HG03103 (cell line): ENCODE measurements around the gene SLC2A2.

Experiments used
- ATAC-seq: cut with Tn5 transposase; IDR thresholded peaks from one replicate; pipeline ENCODE4 v1.9.1; 2021; ENCODE audit warnings: low read depth; ENCODE audit not compliant: unreplicated experiment

Gene SLC2A2

DNA sequence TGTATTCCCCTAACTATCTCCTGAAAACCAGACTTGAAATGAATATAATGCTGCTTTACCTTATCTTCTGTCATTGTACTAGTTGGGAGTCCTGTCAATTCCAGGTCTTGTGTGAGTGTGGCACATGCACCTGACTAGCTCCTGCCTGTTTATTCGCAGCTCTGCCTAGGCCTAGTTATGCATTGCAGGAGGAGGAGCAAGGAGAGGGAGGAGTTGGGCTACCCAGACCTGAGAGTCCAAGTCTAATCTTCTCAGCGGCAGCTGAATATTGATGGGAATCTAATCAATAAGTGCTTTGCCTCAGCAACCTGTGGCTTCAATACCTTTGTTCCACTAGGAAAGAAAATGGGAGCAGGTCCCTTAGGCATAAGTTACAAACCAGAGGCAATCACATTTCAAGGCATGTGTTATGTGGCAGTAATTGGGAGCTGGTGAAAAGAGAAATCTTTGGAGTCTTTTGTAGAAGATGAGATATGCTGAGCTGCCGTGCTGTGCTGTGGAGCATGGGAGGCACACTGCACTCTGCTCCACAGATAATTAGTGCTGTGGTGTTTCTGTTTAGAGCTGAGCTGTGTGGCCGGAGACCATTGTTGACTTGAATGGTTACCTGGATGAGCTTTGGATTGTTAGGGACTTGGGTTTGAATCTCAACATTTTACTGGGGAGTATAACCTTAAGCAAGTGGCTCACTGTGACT, at the start of gene SLC2A2:
Gene SLC2A2, minus strand, starts transcription at position 124 of the 697 bp plus-strand sequence. Its CDS starts 50 bp downstream, at position 74.
- no peak for ATAC-seq

- ATAC-seq = no peak
Observed at GRCh38 chr3:171072432-171072831, 45.9 kb upstream of the SLC2A2 start.

- ATAC-seq = no peak
Observed at GRCh38 chr3:171068658-171069057, 42.1 kb upstream of the SLC2A2 start.

GRCh38 chr3:171066206-171066605, 39.7 kb upstream of the SLC2A2 start:
- no peak for ATAC-seq

DNA sequence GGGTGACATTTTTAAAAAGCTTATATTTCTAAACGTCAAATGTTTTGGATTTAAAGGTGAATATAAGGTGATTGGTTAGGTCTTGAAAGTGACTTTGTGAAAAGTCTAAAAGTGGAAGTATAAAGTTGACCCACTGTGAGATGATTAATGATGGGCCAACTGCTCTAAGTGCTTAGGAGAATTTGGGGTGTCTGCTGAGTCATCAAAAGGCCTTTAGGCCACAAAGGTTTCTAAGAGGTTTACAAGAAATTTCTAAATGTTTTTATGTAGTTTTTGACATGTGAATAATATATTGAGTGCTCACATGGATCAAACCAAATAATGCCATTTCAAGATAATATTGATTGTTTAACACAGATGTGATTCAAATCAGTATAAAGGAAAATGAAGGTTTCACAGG, 39.2 kb upstream of the SLC2A2 start:
- no peak for ATAC-seq

DNA sequence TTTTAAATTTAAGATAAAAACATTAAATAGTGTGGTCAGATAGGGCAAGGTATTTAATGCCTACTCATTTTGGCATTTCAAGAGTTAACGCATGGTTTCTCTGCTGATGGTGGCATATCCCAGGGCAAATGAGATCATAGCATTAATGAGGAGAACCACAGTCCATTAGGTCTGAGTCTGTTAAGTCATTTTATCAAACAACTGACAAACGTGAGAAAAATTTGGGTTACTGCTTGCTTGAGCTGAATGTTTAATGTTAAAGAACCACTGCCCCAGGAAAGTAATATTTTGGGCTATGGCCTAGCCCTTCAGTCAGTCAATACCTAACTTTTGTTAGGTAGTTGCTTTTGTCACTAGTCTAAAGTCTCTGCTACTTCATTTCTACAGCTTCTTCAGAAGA, 37.9 kb upstream of the SLC2A2 start:
- ATAC-seq = no peak

GRCh38 chr3:171061749-171062148, 35.2 kb upstream of the SLC2A2 start:
- ATAC-seq = no peak

DNA sequence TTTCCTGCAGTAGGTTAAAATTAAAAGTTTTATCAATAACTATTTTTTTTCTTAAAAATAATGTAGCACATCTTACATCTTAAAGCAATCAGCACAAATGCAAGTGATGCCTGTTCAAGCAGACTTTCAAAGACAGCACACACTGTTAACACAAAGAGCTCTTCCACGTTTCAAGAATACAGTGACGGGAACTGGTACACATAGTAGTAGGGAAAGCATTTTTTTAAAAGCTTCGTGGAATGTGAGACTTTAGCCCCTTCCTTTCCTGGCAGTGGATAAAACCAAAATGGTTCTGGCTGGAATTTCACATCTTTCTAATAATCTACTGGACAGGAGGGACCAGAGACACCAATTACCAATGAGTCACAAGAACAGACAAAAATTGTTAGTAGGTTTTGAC, 33.5 kb upstream of the SLC2A2 start:
- ATAC-seq = no peak

DNA sequence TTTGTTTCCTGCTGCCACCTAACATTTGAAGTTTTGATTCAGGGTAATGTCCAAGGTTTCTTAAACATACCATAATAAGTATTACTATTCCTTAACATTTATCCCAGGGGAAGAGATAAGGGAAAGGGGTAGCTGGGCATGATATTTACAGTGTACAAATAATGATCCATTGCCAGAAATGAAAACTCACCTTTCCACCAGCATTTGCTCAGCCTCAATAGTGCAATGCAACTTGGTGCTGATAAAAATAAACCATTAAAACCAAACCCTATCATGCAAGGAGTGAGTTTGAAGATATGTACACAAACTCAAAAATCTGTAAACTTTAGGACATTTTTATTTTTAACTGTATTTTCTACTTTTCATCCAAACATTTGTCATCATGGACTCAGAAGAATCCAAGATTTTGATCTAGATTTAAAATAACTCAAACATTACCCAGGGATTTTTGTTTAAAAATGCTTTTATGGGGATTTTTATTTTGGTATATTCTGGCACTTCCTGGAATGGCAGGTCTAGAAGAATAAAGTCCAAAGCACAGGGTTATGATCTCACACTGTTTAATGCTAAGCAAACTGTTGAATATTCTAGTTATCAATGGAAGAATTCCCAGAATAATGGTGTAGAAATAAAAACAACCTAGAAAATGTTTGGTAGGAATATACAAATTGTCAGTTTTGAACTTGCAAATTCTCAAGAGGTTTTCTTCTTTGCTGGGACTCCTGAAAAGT, 32.5 kb upstream of the SLC2A2 start:
- no peak for ATAC-seq

DNA sequence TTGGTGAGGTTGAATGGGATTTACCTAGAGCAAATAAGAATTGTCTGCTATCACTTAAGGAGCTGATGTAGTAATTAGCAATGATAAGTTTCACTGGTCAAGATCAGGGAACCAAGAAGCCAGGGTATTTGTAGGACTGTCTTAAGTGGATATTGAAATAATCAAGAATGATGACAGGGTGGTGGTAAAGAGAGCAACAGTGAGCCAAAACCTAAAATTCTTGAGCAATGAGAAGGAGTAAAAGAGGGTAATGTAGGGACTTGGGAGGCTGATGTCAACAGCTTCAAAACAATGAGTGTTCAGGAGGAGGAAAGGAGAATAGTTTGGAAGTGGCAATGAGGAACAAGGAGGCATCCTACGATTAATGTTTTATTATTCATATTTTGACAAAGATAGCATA, 31.5 kb upstream of the SLC2A2 start:
- no peak for ATAC-seq

GRCh38 chr3:171057072-171057471, 30.6 kb upstream of the SLC2A2 start:
- no peak for ATAC-seq

DNA sequence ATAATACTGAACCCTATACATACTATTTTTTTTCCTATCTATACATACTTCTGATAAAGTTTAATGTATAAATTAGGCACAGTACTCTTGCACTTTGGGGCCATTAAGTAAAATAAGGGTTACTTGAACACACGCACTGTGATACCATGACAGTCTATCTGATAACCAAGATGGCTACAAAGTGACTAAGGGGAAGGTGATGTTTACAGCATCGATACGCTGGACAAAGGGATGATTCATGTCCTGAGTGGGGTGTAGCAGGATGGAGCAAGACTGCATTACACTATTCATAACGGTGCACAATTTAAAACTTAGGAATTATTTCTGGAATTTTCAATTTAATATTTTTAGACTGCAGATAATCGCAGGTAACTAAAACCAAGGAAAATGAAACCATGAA, 30.0 kb upstream of the SLC2A2 start:
- ATAC-seq = no peak

- ATAC-seq = no peak
Observed at GRCh38 chr3:171055336-171056178, 29.0 kb upstream of the SLC2A2 start.

DNA sequence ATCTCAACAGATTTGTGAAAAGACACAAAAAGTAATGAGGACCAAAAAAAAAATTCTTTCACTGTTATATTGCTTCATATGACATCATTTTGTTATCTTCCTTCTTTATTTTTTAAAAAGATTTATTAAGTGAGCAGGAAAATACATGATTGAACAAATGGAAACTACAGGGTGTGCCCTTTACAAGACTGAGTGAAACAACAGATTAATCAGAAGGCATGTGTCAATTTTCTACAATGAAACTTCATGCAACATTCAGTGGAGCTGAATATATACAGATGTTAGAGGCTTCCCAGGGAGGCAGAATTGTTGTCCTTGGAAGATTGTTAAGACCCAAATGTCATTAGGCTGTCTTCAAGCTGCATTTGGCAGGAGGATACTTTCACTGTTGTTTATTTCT, 28.4 kb upstream of the SLC2A2 start:
- no peak for ATAC-seq

DNA sequence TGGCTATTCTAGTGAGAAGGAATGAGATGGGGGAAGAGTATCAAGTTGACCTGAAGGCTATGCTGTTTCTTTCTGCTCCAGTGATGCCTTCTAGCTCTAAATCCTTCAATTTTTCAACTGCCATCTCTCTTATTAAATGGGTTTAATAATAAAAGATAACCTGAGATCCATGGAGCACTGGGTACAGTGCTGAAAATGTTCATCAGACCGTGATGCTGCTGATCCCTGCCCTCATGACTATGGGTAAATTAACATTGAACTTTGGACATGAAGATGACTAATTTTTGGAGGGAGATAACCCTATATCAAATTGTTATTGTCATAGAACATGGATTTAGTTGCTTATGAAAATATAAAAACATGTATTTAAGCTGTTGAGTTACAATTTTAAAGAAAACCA, 27.7 kb upstream of the SLC2A2 start:
- ATAC-seq = no peak

DNA sequence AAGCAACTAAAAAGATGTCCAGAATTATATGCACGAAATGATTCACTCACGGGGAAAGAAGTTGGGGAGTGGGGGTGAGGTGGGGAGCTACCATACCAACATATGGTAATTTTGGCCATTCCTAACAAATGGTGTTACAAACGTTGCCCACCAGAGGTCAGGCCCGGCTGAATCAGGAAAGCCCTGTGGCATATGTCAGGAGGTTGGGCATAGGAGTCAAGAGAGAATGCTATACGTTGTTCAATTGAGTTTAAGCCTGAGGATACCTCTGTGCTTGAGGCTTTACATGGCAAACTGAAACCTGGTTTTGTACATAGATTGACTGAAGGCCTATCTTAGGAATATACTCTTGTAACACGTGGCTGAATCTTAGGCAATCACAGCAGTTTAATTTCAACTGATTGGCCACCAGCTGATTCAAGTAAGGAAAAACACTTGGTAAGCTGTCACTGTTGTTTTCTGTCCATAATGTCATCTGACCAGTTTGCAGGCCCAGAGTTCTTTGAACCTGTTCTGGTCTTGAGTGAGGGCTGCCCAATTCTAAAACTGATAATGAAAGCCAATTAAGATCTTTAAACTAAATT, 23.4 kb upstream of the SLC2A2 start:
- peak; percentile 96 for ATAC-seq

GRCh38 chr3:171046760-171047159, 20.2 kb upstream of the SLC2A2 start:
- no peak for ATAC-seq

DNA sequence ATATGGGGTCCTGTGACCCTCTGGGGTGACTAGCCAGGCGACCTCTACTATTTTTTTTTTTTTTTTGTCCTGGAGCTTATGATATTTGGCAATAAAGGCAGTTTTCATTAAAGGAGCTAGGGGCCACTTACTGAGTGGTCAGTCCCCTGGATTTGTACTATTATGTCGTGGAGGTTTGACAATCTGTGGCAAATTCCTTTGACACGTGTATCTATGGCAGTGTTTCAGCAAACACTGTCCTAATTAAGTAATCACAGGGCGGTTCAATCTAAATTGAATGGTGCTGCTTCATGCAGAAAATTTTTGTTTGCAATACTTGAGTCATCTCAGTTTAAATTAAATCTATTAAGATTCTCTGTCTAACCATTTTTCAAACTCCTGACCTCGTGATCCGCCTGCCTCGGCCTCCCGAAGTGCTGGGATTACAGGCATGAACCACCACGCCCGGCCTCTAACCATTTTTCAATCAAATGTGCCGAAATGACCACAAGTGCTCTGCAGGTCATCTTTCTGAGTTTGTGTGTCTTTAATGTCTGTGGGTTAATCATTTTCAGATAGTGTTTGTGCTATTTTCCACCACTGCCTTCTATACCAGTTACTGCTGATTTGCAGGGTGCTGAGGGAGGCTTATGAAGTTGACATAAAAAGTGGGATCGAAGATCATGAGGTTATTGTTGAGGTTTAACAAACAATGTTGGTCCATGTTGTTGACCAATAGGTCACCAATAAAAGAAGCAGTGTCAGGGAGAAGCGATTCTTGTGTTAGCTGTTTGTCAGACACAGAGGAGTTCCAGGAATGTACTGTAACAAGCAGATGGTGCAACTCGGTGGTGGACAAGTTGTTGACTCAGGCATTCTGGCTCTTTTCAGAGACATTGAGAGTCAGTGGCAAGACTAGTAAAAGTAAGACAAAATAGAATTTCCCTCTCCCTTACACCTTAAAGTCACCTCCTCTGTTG, 18.6 kb upstream of the SLC2A2 start:
- no peak for ATAC-seq

DNA sequence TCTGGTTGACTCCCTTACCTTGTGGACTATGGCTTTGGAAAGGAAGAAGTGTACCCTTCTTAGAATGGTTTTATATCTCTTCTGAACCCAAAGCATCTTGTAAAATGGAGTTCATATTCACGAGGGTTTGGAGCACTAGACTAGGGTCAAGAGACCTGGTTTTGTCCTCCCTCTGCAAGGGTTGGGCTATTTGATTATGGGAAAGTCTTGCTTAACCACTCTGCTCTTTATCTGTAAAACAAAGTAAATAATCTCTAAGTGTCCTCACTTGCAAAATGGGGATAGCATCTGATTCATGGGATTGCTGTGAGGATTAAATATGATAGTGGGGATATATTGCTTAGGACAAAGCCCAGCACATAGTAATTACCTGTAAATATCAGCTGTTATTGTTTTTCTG, 17.9 kb upstream of the SLC2A2 start:
- ATAC-seq = no peak

GRCh38 chr3:171039674-171040073, 13.2 kb upstream of the SLC2A2 start:
- ATAC-seq = no peak
